ENCODE measurements around the gene TMEM132E. TPM values are rescaled to one million over a fixed set of nuclear protein-coding genes. Genes with fewer than 3 reads are reported as not detected.

Gene TMEM132E
- total and polyA plus RNA-seq, 2 of the 4 experiments (the other 2 are of a cell fraction): not detected

- no peak overlapping the region for H2AK9ac ChIP-seq (replicated peaks; ENCODE audit: low read depth, low read length, poor library complexity)
- no peaks in the 10 kb centered on the region for H3K36me3 ChIP-seq (ENCODE audit: control insufficient read depth, insufficient read depth, low read length)
- H2BK5ac ChIP-seq (ENCODE audit: low read depth, low read length, poor library complexity, severe bottlenecking): no peak overlapping the region
- H2BK15ac ChIP-seq (ENCODE audit: low read depth, low read length): no peak overlapping the region
- TF ChIP-seq POLR2A (IDR thresholded peaks at IDR 0.05; ENCODE audit: low read depth, low read length) (no peak), BHLHE40 (IDR thresholded peaks at IDR 0.05; ENCODE audit: low read depth, low read length) (no peak), NFE2L2 (IDR thresholded peaks at IDR 0.05; ENCODE audit: low read depth, low read length) (no peak), MAZ (IDR thresholded peaks at IDR 0.05; ENCODE audit: borderline replicate concordance, low read depth, low read length) (no peak), MXI1 (IDR thresholded peaks at IDR 0.05; ENCODE audit: borderline replicate concordance, low read depth, low read length) (no peak), SMC3 (IDR thresholded peaks at IDR 0.05; ENCODE audit: low read depth, low read length) (no peak), RFX5 (IDR thresholded peaks at IDR 0.05; ENCODE audit: low read depth, low read length) (no peak)
- TF ChIP-seq, protein P1, sequence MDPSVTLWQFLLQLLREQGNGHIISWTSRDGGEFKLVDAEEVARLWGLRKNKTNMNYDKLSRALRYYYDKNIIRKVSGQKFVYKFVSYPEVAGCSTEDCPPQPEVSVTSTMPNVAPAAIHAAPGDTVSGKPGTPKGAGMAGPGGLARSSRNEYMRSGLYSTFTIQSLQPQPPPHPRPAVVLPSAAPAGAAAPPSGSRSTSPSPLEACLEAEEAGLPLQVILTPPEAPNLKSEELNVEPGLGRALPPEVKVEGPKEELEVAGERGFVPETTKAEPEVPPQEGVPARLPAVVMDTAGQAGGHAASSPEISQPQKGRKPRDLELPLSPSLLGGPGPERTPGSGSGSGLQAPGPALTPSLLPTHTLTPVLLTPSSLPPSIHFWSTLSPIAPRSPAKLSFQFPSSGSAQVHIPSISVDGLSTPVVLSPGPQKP (IDR thresholded peaks at IDR 0.05; ENCODE audit: borderline replicate concordance, low read depth, low read length): no peak
- TF ChIP-seq, protein P2, sequence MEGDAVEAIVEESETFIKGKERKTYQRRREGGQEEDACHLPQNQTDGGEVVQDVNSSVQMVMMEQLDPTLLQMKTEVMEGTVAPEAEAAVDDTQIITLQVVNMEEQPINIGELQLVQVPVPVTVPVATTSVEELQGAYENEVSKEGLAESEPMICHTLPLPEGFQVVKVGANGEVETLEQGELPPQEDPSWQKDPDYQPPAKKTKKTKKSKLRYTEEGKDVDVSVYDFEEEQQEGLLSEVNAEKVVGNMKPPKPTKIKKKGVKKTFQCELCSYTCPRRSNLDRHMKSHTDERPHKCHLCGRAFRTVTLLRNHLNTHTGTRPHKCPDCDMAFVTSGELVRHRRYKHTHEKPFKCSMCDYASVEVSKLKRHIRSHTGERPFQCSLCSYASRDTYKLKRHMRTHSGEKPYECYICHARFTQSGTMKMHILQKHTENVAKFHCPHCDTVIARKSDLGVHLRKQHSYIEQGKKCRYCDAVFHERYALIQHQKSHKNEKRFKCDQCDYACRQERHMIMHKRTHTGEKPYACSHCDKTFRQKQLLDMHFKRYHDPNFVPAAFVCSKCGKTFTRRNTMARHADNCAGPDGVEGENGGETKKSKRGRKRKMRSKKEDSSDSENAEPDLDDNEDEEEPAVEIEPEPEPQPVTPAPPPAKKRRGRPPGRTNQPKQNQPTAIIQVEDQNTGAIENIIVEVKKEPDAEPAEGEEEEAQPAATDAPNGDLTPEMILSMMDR (conservative IDR thresholded peaks at IDR 0.05; ENCODE audit: low read depth, low read length): no peak
- TF ChIP-seq, protein P3, sequence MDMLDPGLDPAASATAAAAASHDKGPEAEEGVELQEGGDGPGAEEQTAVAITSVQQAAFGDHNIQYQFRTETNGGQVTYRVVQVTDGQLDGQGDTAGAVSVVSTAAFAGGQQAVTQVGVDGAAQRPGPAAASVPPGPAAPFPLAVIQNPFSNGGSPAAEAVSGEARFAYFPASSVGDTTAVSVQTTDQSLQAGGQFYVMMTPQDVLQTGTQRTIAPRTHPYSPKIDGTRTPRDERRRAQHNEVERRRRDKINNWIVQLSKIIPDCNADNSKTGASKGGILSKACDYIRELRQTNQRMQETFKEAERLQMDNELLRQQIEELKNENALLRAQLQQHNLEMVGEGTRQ (IDR thresholded peaks at IDR 0.05; ENCODE audit: low read depth, low read length): no peak
- H3K4me3 ChIP-seq (ENCODE audit: insufficient read depth, low read depth, low read length): no peak overlapping the region
- no peaks in the 10 kb centered on the region for H3K4me1 ChIP-seq (ENCODE audit: control insufficient read depth, insufficient read depth, low read length)
- no peaks in the 10 kb centered on the region for H4K20me1 ChIP-seq (ENCODE audit: insufficient read depth, low read length)
- WGBS, 2 experiments (ENCODE audit: extremely low coverage in 2 of 2, insufficient read length in 1 of 2): 17% methylated on average over 1 of the region's 7 CpGs; no CpG with 5 or more reads in 1 of the 2 experiments
- H3K18ac ChIP-seq (ENCODE audit: low read depth, low read length): no peak overlapping the region
- H4K91ac ChIP-seq (ENCODE audit: insufficient read depth, low read depth, low read length): no peak overlapping the region
- H3K14ac ChIP-seq (replicated peaks; ENCODE audit: low read depth, low read length): no peak overlapping the region
- H3K9ac ChIP-seq (ENCODE audit: low read depth, low read length): no peak overlapping the region
- H3K56ac ChIP-seq (ENCODE audit: extremely low read depth, insufficient read depth, low read length): no peak overlapping the region
- dilution Hi-C loops (cut with HindIII; ENCODE audit: low sequenced_read_pairs, unreplicated experiment) (no loop called here), in situ Hi-C loops (cut with MboI; ENCODE audit: low sequenced_read_pairs) (loop anchor here (5.0 to 25.0 kb wide), 2 partner anchors 219 to 471 kb away; partner anchors contain the start of genes FNDC8 and RAD51D), intact Hi-C loops (cut with micrococcal nuclease) (no loop called here)
- H3K9me1 ChIP-seq (ENCODE audit: insufficient read depth, low read length): no peaks in the 10 kb centered on the region
- no peak overlapping the region for H3K4me2 ChIP-seq (ENCODE audit: low read depth, low read length)
- no peak overlapping the region for H3K23ac ChIP-seq (ENCODE audit: low read depth, low read length)
- ChIA-PET CTCF (interaction anchor here (0.6 kb wide), 1 partner anchor 966 kb away, joined by 3 read pairs; no protein-coding TSS in a partner anchor), POLR2A (ENCODE audit: unreplicated experiment) (no interaction called here)
- H3K9me3 ChIP-seq (ENCODE audit: control insufficient read depth, insufficient read depth, low read length): no peaks in the 10 kb centered on the region
- H3K79me1 ChIP-seq (ENCODE audit: low read depth in 1 of 2, low read length in 2 of 2): no peaks in the 10 kb centered on the region
- no peak overlapping the region for H3K27ac ChIP-seq (ENCODE audit: insufficient read depth, low read length)
- peaks cover 8% of the 10 kb centered on the region; the same call in 1 of the 2 replicates for H3K27me3 ChIP-seq (ENCODE audit: control insufficient read depth, insufficient read depth, low read length)
- BruUV-seq (replicated peaks): no TSS peak
- no peak overlapping the region for H2BK20ac ChIP-seq (ENCODE audit: low read depth, low read length)
- H2AK5ac ChIP-seq (ENCODE audit: low read depth, low read length): no peak overlapping the region
- no peak for DNase-seq
- H4K8ac ChIP-seq (ENCODE audit: low read depth in 2 of 2, low read length in 2 of 2): no peak overlapping the region
- no peak overlapping the region for H2AFZ ChIP-seq (replicated peaks; ENCODE audit: low read length, poor library complexity)
- no peak overlapping the region for H2BK120ac ChIP-seq (ENCODE audit: low read depth, low read length)
- no peak overlapping the region for H3K4ac ChIP-seq (ENCODE audit: low read depth, low read length)
- no peak for ATAC-seq (ENCODE audit: low read depth)
- no peak overlapping the region for H4K5ac ChIP-seq (ENCODE audit: low read depth, low read length)
These were observed 62.0 kb downstream of the TMEM132E start for GRCh38 chr17:34641368-34641767.

All from IMR-90 (cell line).